HG02938 (cell line): ENCODE data around the gene RAB41.
"Not testable (repeated sequence)": the region's sequence is repeated elsewhere in the genome, so short reads cannot be mapped to it uniquely, and the experiment has no call there.

Experiments used
- ATAC-seq: cut with Tn5 transposase; IDR thresholded peaks from one replicate; pipeline ENCODE4 v1.9.1; 2021; ENCODE audit warnings: mild to moderate bottlenecking, moderate library complexity; ENCODE audit not compliant: unreplicated experiment

RAB41 gene

DNA sequence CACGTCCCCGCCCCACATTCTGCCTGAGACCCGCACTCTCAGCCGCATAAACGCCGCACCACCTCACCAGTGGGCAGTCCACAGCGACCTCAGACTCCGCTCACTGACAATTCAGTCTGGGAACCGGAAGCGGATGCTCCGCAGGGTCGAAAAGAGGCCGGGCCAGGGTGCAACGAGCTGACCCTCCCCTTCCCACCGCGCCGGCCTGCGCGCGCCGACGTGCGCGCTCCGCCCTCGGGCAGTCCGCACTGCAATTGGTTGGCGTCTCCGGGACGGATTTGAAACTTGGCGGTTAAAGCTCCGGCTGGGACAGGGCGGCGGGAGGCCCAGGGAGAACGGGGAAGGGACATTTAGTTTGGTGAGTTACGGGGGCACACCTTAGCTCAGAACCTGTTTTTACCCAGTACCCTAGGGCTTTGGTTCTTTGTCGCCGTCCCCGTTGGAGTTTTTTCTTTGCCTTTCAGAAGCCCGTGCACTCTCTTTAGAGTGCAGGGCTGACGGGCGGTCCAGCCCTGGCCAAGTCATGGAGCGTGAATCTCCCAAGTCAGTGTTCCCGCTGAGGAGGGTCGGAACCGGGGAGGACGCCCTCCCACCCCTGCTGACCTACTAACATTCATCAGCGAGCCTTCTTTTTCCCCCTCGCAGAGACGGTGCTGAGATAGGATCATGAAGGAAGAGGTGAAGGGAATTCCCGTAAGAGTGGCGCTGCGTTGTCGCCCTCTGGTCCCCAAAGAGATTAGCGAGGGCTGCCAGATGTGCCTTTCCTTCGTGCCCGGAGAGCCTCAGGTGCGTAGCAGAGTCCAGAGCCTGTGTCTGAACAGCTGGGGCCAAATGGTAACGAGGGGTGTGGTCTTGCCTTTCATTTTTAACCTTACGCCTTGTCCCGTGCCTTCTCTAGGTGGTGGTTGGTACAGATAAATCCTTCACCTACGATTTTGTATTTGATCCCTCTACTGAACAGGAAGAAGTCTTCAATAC, 8.1 kb downstream of the RAB41 start, which contains the start of the genes KIF4A and PDZD11:
TSS of gene KIF4A (plus strand) at position 312 of the 978 bp plus-strand sequence. CDS start at position 667, 355 bp downstream.
TSS of gene PDZD11 (minus strand) at position 135 of the 978 bp plus-strand sequence. CDS start 586 bp downstream, outside the sequence.
- peak; percentile 93 for ATAC-seq

DNA sequence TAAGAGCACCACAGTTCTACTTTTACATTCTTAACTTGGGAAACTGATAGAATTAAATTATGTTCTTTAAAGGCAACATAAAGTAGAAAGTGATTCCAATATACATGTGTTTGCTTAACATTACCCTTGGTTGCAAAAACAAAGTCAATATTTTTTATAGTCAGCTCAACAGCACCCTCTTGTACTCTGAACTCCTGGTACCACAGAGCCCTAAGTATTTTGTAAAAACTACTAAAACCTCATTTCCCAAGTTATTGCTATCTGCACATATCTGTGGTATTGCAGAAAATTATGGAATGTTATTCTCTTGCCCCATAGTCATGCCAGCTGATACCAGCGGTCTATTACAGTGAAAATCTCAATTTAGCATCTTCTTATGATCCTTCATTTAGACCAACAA, 10.8 kb downstream of the RAB41 start:
- ATAC-seq: no peak

- no peak for ATAC-seq
These were observed 11.6 kb downstream of the RAB41 start for GRCh38 chrX:70293621-70294020.

DNA sequence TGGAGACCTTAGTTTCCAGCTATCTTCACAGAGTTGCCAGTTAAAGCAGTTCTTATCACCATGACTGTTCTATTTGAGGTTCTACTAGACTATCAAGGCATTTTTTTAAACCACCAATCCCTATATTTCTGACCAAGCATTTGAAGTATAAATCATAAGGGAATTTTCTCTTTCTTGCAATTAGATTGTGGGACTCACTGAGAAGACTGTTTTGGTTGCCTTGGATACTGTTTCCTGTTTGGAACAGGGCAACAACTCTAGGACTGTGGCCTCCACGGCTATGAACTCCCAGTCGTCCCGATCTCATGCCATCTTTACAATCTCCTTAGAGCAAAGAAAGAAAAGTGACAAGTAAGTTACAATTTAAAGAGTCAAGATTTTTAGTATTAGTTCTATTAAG, 19.7 kb downstream of the RAB41 start:
- no peak for ATAC-seq

DNA sequence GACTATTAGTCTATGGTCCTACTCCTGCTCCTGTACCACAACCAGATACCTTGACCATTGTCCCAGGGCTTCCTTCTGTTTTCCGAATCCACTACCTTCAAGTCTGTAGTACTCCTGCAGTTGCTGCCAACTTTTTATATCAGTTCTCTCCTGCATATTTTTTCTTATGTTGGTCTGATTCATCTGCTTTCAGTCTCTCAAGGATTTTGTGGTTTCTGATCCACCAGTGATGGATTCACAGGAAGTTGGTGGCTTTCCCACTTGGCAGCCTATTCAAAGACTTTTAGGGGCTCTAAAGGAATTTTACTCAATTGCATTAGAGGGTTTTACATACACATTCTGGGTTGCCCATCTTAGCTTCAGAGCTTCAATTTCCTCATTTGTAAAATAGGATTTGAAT, 31.5 kb downstream of the RAB41 start:
- ATAC-seq: no peak

- ATAC-seq: no peak
These were observed 40.8 kb downstream of the RAB41 start for GRCh38 chrX:70322784-70323183.

- not testable (repeated sequence) for ATAC-seq
These were observed 41.7 kb downstream of the RAB41 start for GRCh38 chrX:70323628-70324027.

DNA sequence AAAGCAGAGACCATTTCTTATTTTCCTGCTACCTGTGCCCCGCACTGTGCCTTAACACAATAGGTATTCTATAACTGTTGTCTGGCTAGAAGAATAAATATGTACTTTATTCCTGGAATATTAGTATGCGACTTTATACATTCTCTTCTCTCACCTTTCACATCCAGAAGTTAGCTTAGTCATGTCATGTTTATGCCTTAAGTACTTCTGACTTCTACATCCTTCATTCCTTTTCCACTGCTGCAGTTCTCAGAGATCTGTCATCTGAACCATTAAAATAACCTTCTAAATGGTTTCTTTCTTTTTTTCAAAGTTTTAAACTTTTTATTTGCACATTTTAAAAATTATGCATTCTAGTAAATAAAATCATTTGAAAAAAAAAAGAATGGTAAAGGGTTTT, 42.4 kb downstream of the RAB41 start:
- no peak for ATAC-seq

GRCh38 chrX:70331161-70331560, 49.2 kb downstream of the RAB41 start:
- ATAC-seq: no peak

GRCh38 chrX:70332600-70332999, 50.6 kb downstream of the RAB41 start:
- no peak for ATAC-seq
